ENCODE results near the gene SLC35A3. TPM values are rescaled to one million over a fixed set of nuclear protein-coding genes. Genes with fewer than 3 reads are reported as not detected.
A peak's percentile ranks its signal among the peaks of the same experiment; 100 is the strongest.

The SLC35A3 gene
- total and polyA plus RNA-seq, 10 of the 15 experiments (the other 5 are each of a cell fraction or from before 2014, with no cell fraction given), result 3.6 to 24.3 (median 15.4) TPM

DNA sequence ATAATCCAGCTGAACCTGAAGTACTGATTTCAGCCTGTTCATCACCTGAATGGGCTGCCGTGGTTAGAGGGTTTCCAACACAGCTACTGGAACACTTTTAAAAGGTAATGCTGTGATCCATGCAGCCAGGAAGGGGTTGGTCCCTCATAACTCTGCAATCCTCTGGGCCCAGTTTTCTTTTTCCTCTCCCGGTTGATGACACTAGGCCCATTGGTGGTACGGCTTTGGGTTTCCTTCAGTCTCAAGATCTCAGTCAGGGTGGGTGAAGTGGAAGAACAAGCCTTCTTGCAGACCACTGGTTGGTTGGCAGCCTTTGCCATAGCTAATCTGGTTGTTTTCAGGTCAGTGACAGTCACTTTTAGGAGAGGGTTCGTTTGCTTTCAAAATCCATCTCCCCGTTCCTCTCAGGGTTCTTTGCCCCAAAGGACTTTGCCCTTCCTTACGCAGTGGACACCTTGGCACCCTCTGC is 502 bp upstream of the SLC35A3 start:
- Histone ChIP-seq H3K79me2 (ENCODE audit: control insufficient read depth, insufficient read depth, low read length) (peaks cover 30% of the 10 kb centered on the region), H3K4me3 (peak overlapping the region; percentile 92), H3K27me3 (replicated peaks in 1 of 2; ENCODE audit: control insufficient read depth in 2 of 2, insufficient read depth in 2 of 2, low read length in 1 of 2) (no peaks in the 10 kb centered on the region), H3K4me1 (ENCODE audit: control insufficient read depth, insufficient read depth, low read length) (no peaks in the 10 kb centered on the region), H2AFZ (ENCODE audit: control insufficient read depth, low read depth, low read length) (peak overlapping the region; percentile 95), H3K9ac (ENCODE audit: control insufficient read depth, insufficient read depth, low read length) (peak overlapping the region; percentile 79), H3K36me3 (ENCODE audit: control insufficient read depth in 2 of 2, insufficient read depth in 2 of 2, low read length in 1 of 2) (no peaks in the 10 kb centered on the region), H4K20me1 (ENCODE audit: control insufficient read depth, insufficient read depth) (no peaks in the 10 kb centered on the region), H3K27ac (ENCODE audit: control insufficient read depth, insufficient read depth) (peak overlapping the region; percentile 68), H3K9me3 (replicated peaks; ENCODE audit: control insufficient read depth, insufficient read depth, low read length) (no peaks in the 10 kb centered on the region), H3K4me2 (ENCODE audit: control insufficient read depth, insufficient read depth) (peak overlapping the region; percentile 91)
- DNase-seq (ENCODE audit: low read depth, low spot score) (no peak), FAIRE-seq (peak; percentile 59), ATAC-seq (peak; percentile 29)
- CTCF ChIA-PET, result interaction anchor here (1.1 to 1.3 kb wide), 2 partner anchors 141 to 492 kb away, joined by 3 read pairs; no protein-coding TSS in a partner anchor
- TSS peak; percentile 91 for BruUV-seq (replicated peaks)
- SMC1A ChIA-PET (ENCODE audit: uncharacterized antibody, unreplicated experiment), result interaction anchor here (0.8 to 1.7 kb wide), 6 partner anchors 40 to 160 kb away, joined by 3 to 5 read pairs (median 3); no protein-coding TSS in a partner anchor
- 9% methylated on average over 6 of the region's 6 CpGs for WGBS (ENCODE audit: insufficient coverage, insufficient replicate concordance, low lambda C conversion rate, missing lambda C conversion rate)
- intact Hi-C loops (cut with micrococcal nuclease; ENCODE audit: unreplicated experiment), result loop anchor here (1.0 kb wide), 1 partner anchor 164 kb away; the partner anchor contains the start of gene TRMT13
- TF ChIP-seq, protein P1, sequence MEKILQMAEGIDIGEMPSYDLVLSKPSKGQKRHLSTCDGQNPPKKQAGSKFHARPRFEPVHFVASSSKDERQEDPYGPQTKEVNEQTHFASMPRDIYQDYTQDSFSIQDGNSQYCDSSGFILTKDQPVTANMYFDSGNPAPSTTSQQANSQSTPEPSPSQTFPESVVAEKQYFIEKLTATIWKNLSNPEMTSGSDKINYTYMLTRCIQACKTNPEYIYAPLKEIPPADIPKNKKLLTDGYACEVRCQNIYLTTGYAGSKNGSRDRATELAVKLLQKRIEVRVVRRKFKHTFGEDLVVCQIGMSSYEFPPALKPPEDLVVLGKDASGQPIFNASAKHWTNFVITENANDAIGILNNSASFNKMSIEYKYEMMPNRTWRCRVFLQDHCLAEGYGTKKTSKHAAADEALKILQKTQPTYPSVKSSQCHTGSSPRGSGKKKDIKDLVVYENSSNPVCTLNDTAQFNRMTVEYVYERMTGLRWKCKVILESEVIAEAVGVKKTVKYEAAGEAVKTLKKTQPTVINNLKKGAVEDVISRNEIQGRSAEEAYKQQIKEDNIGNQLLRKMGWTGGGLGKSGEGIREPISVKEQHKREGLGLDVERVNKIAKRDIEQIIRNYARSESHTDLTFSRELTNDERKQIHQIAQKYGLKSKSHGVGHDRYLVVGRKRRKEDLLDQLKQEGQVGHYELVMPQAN (conservative IDR thresholded peaks at IDR 0.05), result no peak
- TF ChIP-seq KDM1A (IDR thresholded peaks at IDR 0.05; ENCODE audit: borderline replicate concordance), result no peak
- RAD21 ChIA-PET (ENCODE audit: unreplicated experiment), result interaction anchor here (2.0 kb wide), 1 partner anchor 164 kb away, joined by 10 read pairs; the partner anchor contains the start of genes SASS6 and TRMT13
- in situ Hi-C loops (cut with MboI), result no loop called here
- POLR2A ChIA-PET, result interaction anchor here (0.6 to 1.6 kb wide), 5 partner anchors 9 to 280 kb away, joined by 3 to 6 read pairs (median 4); partner anchors contain the start of genes DBT, SASS6 and TRMT13
